GM12801 (cell line): ENCODE measurements around the gene DMAC2.

Source experiments
- CTCF ChIP-seq: IDR thresholded peaks from one replicate; pipeline ENCODE4 v1.5.1; 2011; ENCODE audit warnings: control low read depth; ENCODE audit not compliant: insufficient read length; ENCODE audit errors: extremely low read depth

DMAC2 gene

GRCh38 chr19:41426952-41427646 is 12.6 kb downstream of the DMAC2 start, which contains the start of gene B3GNT8:
Gene B3GNT8 (minus strand): TSS chr19:41427374. CDS start chr19:41426778, 596 bp downstream.
- TF ChIP-seq CTCF: no peak

- TF ChIP-seq CTCF: no peak
Observed at GRCh38 chr19:41426116-41426841, 13.4 kb downstream of the DMAC2 start.

- no peak for TF ChIP-seq CTCF
Observed at GRCh38 chr19:41425174-41426115, 14.3 kb downstream of the DMAC2 start.

GRCh38 chr19:41424335-41425173 is 15.2 kb downstream of the DMAC2 start:
- TF ChIP-seq CTCF: no peak

- TF ChIP-seq CTCF: no peak
Observed at GRCh38 chr19:41422955-41423354, 16.8 kb downstream of the DMAC2 start.

GRCh38 chr19:41422456-41422855 is 17.3 kb downstream of the DMAC2 start:
- no peak for TF ChIP-seq CTCF
